SK-N-DZ (cell line): ENCODE results near the gene MLYCD.
"Not testable (repeated sequence)": the region's sequence is repeated elsewhere in the genome, so short reads cannot be mapped to it uniquely, and the experiment has no call there.

Experiments used
- DNase-seq: peaks from one replicate; pipeline ENCODE4 v3.0.0-alpha.2; 2015; ENCODE audit warnings: low spot score

Gene MLYCD

DNA sequence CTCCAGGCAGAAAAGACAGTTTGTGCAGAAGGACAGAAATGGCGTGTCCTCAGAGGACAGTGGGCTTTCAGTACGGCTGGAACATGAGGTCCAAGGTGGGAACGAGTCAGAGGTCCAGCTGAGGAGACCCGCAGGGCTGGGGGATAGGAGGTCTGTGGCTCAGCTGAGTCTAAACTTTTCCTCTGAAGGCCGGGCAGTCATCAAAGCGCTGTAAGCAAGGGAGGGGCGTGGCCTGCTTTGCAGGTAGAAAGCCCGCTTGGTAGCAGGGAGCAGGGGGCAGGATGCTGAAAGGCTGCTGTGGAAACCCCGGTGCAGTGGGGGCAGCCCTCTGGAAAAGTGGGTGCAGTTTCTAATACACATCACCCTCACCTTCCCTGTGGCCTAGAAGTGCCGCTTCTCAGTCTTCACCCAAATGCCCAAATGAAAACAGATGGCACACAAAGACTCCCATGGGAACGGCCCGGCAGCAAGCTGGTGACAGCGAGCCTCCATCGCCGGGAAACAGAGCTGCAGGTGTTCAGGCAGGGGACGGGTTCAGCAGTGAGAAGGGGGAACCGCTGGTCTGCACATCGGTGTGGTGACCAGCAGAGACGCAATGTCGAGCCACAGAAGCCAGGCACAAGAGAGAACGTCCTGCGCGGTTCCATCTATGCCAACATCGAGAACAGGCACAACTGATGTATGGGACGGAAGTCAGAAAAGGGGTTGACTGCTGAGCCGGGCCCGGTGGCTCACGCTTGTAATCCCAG, 41.9 kb downstream of the MLYCD start:
- peak; percentile 62 for DNase-seq

DNA sequence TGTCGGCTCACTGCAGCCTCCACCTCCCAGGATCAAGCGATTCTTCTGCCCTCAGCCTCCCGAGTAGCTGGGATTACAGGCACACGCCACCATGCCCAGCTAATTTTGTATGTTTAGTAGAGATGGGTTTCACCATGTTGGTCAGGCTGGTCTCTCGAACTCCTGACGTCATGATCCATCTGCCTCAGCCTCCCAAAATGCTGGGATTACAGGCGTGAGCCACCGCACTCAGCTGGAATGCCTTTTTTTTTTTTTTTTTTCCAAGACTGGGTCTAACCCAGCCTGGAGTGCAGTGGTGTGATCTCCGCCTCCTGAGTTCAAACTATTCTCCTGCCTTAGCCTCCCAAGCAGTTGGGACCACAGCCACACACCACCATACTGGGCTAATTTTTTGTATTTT, 42.6 kb downstream of the MLYCD start:
- not testable (repeated sequence) for DNase-seq

GRCh38 chr16:83942074-83942473, 43.2 kb downstream of the MLYCD start:
- DNase-seq, result no peak

DNA sequence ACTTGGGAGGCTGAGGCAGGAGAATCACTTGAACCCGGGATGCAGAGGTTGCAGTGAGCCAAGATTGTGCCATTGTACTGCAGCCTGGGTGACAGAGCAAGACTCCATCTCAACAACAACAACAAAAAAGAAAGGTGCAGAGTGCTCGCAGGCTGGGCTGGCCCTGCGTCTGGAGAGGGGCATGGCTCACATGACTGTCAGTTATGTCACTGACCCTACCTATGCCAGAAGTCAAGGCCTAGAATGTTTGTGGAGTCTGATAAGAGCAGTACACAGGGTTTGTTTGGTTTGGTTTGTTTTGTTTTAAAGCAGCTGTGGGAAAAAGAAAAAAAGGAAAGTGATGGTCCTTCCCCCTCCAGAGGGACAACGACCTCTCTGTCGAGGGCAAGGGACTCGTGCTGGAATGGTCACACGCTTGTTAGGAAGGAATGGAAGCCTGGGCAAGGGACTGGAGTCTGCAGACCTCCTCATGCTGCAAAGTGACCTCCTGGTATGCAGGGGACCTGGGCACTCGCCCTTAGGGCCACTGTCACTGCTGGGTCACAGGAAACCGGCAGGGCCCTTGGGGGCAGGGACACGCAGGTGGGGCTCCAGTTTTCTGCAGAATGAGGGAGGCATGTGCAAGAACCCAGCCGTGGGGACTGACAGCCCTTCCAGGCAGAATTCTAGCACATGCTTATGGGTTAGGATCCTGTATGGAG, 44.0 kb downstream of the MLYCD start:
- no peak for DNase-seq

- no peak for DNase-seq
Observed at GRCh38 chr16:83943516-83944050, 44.7 kb downstream of the MLYCD start.

DNA sequence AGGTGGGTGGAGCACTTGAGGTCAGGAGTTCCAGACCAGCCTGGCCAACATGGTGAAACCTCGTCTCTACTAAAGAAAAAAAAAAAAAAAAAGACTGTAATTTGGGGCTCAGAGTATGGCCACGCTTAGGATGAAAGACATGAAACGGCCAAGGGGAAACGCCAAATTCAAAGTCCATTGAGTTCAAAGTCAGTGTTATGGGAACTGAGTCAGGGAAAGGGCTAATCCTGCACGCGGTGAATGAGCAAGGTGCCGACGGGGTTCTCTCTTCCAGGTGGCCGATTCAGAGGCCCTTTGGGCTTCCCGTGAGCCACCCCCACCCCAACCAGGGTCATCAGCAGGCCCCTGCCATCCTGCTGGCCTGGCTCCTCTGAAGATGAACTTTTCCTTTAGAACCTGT, 46.7 kb downstream of the MLYCD start:
- DNase-seq, result no peak

GRCh38 chr16:83946154-83946780, 47.4 kb downstream of the MLYCD start:
- DNase-seq, result no peak

DNA sequence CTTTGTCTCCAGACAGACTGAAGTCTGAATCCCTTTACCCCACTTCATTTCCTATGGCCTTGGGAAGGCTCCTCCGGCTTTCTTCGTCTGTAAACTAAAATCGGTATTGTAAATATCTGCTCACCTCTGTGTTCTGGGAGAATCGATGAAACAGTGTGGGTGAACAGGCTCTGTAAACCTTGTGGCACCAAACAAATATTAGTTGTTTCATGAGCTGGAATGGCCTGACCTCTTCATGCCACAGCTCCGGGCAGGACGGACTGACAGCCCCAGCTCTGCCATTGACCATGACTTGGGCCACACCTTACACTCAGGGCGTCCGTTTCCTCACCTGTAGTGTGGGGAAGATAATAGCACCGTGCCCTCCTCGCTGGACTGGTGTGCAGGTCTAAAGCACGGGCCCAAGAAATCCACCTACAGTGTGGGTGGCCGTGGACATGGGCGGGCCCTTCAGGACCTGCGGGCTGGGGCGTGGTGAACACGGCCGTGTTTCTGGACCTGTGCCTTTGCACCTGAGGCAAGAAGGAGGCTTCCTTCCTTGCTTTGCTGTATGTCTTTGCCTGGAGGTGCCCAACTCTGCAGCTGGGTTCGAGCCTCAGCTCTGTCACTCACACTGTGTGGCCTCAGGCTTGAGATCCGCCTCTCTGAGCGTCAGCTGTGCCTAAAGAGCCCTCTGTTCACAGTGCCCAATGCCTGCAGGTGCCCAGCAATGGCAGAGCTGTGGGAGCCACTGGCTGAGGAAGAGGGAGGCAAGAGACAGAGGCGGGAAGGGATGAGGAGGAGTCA, 48.1 kb downstream of the MLYCD start:
- no peak for DNase-seq

DNA sequence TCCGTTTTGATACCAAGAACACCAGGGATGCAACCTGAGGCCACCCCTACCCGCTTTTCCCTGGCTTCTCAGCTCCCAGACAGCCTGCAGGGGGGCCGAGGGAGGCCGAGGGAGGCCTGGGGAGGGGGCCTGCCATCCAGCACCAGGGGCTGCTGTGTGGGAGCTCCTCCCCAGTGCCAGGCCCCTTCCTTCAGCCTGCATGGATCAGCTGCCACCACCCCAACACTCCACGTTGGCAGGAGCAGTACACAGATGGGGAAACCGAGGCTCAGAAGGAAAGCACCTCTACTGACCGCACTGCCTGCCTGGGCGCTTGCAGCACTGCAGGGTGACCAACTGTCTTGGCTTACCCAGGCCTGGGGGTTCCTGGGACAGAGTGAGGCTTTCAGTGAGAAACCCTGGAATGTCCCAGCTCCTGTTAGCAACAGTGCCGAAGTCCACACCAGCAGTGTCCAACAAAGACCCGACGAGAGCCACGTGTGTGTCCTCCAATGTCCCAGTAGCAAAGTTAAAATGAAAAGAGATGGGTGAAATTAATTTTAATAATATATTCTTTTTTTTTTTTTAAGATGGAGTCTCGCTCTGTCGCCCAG, 48.8 kb downstream of the MLYCD start:
- no peak for DNase-seq

- DNase-seq, result no peak
Observed at GRCh38 chr16:83948914-83949723, 50.2 kb downstream of the MLYCD start.

DNA sequence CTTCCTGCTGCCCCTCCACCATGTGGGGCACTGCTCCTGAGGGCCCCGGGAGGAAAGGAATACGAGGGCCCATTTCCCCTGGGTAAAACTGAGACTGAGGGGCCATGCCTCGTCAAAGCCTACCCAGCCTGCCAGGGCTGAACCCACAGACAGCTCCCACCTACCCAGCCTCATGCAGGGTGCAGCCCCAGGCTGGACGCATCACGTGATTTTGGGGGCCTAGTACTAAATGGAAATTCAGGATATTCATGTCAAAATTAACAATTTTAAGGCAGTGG, 50.7 kb downstream of the MLYCD start:
- DNase-seq, result no peak

DNA sequence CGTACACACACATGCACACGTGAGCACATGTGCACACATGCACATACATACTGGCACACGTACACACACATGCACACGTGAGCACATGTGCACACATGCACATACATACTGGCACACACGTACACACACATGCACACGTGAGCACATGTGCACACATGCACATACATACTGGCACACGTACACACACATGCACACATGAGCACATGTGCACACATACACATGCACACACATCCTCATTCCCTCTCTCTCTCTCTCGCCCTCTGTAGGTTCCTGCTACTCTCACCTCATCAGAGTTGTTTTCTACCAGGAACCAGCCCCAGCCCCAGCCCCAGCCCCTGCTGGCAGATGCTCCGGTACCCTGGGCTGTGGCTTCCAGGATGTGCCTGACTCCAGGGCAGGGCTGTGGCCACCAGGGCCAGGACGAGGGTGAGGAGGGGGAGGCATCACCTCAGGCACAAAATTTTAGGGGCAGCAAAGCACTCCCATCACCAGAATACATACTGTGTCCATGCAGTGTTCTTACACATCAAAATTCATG, 52.0 kb downstream of the MLYCD start:
- not testable (repeated sequence) for DNase-seq

DNA sequence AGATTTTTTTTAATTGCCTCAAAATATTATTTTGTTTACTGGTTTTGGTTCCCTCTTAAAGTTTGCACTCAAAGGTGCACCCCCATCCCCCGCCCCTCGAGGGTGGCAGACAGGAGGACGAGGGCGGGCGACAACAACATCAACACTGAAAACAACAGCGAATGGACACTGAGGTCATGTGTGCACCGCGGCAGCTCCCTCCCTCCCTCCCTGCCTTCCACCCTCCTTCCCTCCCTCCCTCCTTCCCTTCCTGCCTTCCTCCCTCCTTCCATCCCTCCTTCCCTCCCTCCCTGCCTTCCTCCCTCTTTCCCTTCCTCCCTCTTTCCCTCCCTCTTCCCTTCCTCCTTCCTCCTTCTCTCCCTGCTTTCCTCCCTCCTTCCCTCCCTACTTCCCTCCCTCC, 52.6 kb downstream of the MLYCD start:
- DNase-seq, result no peak

DNA sequence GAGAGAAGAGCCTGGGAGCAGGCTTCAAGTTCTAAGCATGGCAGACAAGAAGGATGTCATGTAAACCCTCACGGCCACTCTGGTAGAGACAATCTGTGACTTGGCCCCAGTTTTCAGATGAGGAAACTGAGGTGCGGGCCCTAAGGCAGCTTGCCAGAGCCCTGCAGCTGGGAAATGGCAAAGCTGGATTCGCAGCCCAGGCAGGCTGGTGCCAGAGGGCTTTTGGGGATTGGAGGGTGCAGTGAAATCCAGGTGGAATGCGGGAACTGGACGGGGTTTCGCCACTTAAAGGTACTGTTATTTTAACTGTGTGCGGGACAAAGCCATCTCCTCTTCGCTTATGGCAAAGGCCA, 53.6 kb downstream of the MLYCD start:
- DNase-seq, result no peak

GRCh38 chr16:83952940-83953795, 54.3 kb downstream of the MLYCD start, which contains the start of gene OSGIN1:
TSS of gene OSGIN1 (plus strand) at chr16:83953240. CDS start at chr16:83957672, 4,432 bp downstream.
- peak; percentile 71 for DNase-seq

GRCh38 chr16:83953796-83954576, 55.1 kb downstream of the MLYCD start:
- DNase-seq, result peak; percentile 61

- no peak for DNase-seq
Observed at GRCh38 chr16:83954577-83955016, 55.7 kb downstream of the MLYCD start.
